Measurements from ENCODE around the gene GBX1.

DNA sequence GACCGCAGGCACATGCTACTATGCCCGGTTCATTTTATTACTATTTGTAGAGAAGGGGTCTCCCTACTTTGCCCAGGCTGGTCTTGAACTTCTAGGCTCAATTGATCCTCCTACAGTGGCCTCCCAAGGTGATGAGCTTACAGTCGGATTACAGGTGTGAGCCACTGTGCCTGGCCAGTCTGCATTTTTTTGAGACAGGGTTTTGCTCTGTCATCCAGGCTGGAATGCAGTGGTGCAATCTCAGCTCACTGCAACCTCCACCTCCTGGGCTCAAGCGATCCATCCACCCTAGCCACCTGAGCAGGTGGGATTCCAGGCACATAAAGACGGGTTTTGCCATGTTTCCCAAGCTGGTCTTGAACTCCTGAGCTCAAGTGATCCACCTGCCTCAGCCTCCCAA lies 45.1 kb upstream of the GBX1 start:
- TF ChIP-seq SP1 (IDR thresholded peaks at IDR 0.05) (no peak), ELF4 (IDR thresholded peaks at IDR 0.05) (no peak), TARDBP (IDR thresholded peaks at IDR 0.05) (no peak), FOXM1 (IDR thresholded peaks at IDR 0.05; ENCODE audit: borderline replicate concordance) (no peak), CTBP1 (IDR thresholded peaks at IDR 0.05; ENCODE audit: borderline replicate concordance) (no peak)

All from HEK293T (cell line).